OCI-LY7 (cell line): Measurements from ENCODE around the gene ZNF423.

Source experiments
- EZH2phosphoT487 ChIP-seq: fragments of 200-600 bp; sonication (generic); IDR thresholded peaks from 2 replicates; pipeline ENCODE4 v1.6.1; 2018; ENCODE audit warnings: low read depth, borderline replicate concordance, mild to moderate bottlenecking, mixed run types, antibody characterized with exemption, low read length, moderate library complexity, mixed read lengths
- TF ChIP-seq, protein P1 (sequence below): fragments of 200-600 bp; sonication (generic); conservative IDR thresholded peaks from 2 replicates; pipeline ENCODE4 v1.5.1; 2014; ENCODE audit warnings: mild to moderate bottlenecking, antibody characterized with exemption, low read length, moderate library complexity, mixed read lengths

DNA sequence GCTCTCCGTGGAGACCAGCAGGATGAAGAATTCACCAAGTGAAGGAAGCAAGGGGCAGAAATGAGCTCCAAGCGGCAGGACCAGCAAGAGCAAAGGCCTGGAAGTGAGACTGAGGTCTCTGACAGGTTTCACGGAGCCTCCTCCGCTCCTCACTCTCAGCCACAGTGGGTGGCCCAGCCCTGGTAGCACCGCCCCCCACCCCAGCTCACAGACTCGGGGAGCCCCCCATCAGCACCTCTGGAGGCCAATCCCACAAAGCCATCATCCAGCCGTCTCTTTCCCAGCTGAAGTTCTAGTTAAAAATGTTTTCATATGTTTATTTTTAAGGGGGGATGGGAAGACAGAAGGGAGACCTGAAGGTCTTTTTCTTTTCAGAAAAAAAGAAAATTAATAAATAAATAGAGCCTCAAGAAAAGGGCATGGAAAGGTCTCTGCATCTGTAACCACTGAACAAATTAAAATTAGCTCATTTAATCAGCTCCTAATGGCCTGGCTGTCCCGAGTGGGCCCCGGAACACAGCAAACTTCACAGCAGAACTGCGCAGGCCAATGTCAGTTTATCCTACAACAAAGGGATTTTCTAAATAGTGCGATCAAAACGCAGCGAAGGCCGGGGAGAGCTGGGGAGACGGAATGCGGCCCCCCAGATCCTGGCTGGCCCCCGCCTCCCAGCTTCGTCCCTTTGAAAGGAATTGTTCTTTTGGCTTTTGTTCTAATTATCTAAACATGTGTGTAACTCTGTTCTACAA, 190.3 kb downstream of the ZNF423 start:
- TF ChIP-seq, protein P1, sequence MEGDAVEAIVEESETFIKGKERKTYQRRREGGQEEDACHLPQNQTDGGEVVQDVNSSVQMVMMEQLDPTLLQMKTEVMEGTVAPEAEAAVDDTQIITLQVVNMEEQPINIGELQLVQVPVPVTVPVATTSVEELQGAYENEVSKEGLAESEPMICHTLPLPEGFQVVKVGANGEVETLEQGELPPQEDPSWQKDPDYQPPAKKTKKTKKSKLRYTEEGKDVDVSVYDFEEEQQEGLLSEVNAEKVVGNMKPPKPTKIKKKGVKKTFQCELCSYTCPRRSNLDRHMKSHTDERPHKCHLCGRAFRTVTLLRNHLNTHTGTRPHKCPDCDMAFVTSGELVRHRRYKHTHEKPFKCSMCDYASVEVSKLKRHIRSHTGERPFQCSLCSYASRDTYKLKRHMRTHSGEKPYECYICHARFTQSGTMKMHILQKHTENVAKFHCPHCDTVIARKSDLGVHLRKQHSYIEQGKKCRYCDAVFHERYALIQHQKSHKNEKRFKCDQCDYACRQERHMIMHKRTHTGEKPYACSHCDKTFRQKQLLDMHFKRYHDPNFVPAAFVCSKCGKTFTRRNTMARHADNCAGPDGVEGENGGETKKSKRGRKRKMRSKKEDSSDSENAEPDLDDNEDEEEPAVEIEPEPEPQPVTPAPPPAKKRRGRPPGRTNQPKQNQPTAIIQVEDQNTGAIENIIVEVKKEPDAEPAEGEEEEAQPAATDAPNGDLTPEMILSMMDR = no peak
- no peak for TF ChIP-seq EZH2phosphoT487
